H9 (cell line): ENCODE measurements around the gene KCNK5. TPM values are rescaled to one million over a fixed set of nuclear protein-coding genes. Genes with fewer than 3 reads are reported as not detected.

ENCODE experiments used
- DNase-seq: peaks from one replicate; pipeline ENCODE4 v3.0.0-alpha.2; 2017
- H2AFZ ChIP-seq: one replicate; pipeline ENCODE4 v1.6.1; 2013; ENCODE audit warnings: mild to moderate bottlenecking, low read length, control low read depth, moderate library complexity
- H2AK5ac ChIP-seq: 2 replicates; pipeline ENCODE4 v1.6.1; 2013; ENCODE audit warnings: low read length, control low read depth, mixed read lengths; ENCODE audit not compliant: insufficient read length
- H2BK120ac ChIP-seq: one replicate; pipeline ENCODE4 v1.6.1; 2013; ENCODE audit warnings: low read depth, mild to moderate bottlenecking, low read length, control low read depth, inconsistent platforms; ENCODE audit not compliant: poor library complexity, severe bottlenecking
- H2BK12ac ChIP-seq: 2 replicates; pipeline ENCODE4 v1.6.1; 2013; ENCODE audit warnings: low read length, control low read depth, mixed read lengths, low read depth; ENCODE audit not compliant: insufficient read length
- H2BK15ac ChIP-seq: 2 replicates; pipeline ENCODE4 v1.6.1; 2013; ENCODE audit warnings: low read depth, low read length, control low read depth
- H2BK20ac ChIP-seq: one replicate; pipeline ENCODE4 v1.6.1; 2013; ENCODE audit warnings: low read depth, mild to moderate bottlenecking, low read length, control low read depth, inconsistent platforms; ENCODE audit not compliant: poor library complexity, severe bottlenecking
- H2BK5ac ChIP-seq: 2 replicates; pipeline ENCODE4 v1.6.1; 2013; ENCODE audit warnings: low read length, control low read depth, mixed read lengths; ENCODE audit not compliant: insufficient read length
- H3K14ac ChIP-seq: 2 replicates; pipeline ENCODE4 v1.6.1; 2013; ENCODE audit warnings: low read length, control low read depth; ENCODE audit not compliant: insufficient read depth
- H3K18ac ChIP-seq: 2 replicates; pipeline ENCODE4 v1.6.1; 2013; ENCODE audit warnings: low read depth, mild to moderate bottlenecking, mixed read lengths, low read length, control low read depth; ENCODE audit not compliant: insufficient read length
- H3K23ac ChIP-seq: 2 replicates; pipeline ENCODE4 v1.6.1; 2013; ENCODE audit warnings: low read length, control low read depth, mixed read lengths, low read depth; ENCODE audit not compliant: insufficient read length
- H3K23me2 ChIP-seq: 2 replicates; pipeline ENCODE4 v1.6.1; 2013; ENCODE audit warnings: low read depth, mild to moderate bottlenecking, mixed read lengths, low read length, control low read depth; ENCODE audit not compliant: insufficient read length, poor library complexity, severe bottlenecking
- H3K27ac ChIP-seq: 2 replicates; pipeline ENCODE4 v1.5.1; 2013; ENCODE audit warnings: low read length, control low read depth, mixed read lengths, low read depth; ENCODE audit not compliant: insufficient read length
- H3K27me3 ChIP-seq: 2 replicates; pipeline ENCODE4 v1.6.1; 2013; ENCODE audit warnings: low read length, control low read depth, inconsistent platforms; ENCODE audit not compliant: insufficient read depth
- H3K4ac ChIP-seq: 2 replicates; pipeline ENCODE4 v1.6.1; 2013; ENCODE audit warnings: low read depth, mild to moderate bottlenecking, control low read depth, inconsistent platforms, low read length, moderate library complexity
- H3K4me1 ChIP-seq: 2 replicates; pipeline ENCODE4 v1.6.1; 2013; ENCODE audit warnings: low read length, control low read depth, inconsistent platforms; ENCODE audit not compliant: insufficient read depth
- H3K4me2 ChIP-seq: 2 replicates; pipeline ENCODE4 v1.6.1; 2013; ENCODE audit warnings: low read length, control low read depth, mixed read lengths; ENCODE audit not compliant: insufficient read length, insufficient read depth
- H3K56ac ChIP-seq: 2 replicates; pipeline ENCODE4 v1.6.1; 2013; ENCODE audit warnings: low read depth, mild to moderate bottlenecking, mixed read lengths, low read length, control low read depth; ENCODE audit not compliant: insufficient read length
- H3K79me1 ChIP-seq: 2 replicates; pipeline ENCODE4 v1.6.1; 2013; ENCODE audit warnings: low read depth, mild to moderate bottlenecking, moderate library complexity, low read length, control low read depth, inconsistent platforms; ENCODE audit not compliant: insufficient read depth, poor library complexity, severe bottlenecking
- H3K79me2 ChIP-seq: 2 replicates; pipeline ENCODE4 v1.6.1; 2013; ENCODE audit warnings: low read length, control low read depth, inconsistent platforms; ENCODE audit not compliant: insufficient read depth
- H3K9ac ChIP-seq: 2 replicates; pipeline ENCODE4 v1.6.1; 2013; ENCODE audit warnings: low read length, control low read depth, mixed read lengths; ENCODE audit not compliant: insufficient read length; ENCODE audit errors: extremely low read depth
- H3K9me3 ChIP-seq: one replicate; pipeline ENCODE4 v1.6.1; 2013; ENCODE audit warnings: low read depth, low read length, inconsistent platforms; ENCODE audit not compliant: control insufficient read depth
- H3T11ph ChIP-seq: one replicate; pipeline ENCODE4 v1.6.1; 2013; ENCODE audit warnings: mild to moderate bottlenecking, low read length, control low read depth, inconsistent platforms
- H4K20me1 ChIP-seq: one replicate; pipeline ENCODE4 v1.6.1; 2013; ENCODE audit not compliant: control insufficient read depth, insufficient read length, insufficient read depth
- H4K5ac ChIP-seq: 2 replicates; pipeline ENCODE4 v1.6.1; 2013; ENCODE audit warnings: low read depth, mild to moderate bottlenecking, mixed read lengths, low read length, control low read depth; ENCODE audit not compliant: insufficient read length
- H4K8ac ChIP-seq: replicated peaks from 2 replicates; pipeline ENCODE4 v1.6.1; 2013; ENCODE audit warnings: low read length, control low read depth, mixed read lengths, low read depth; ENCODE audit not compliant: insufficient read length
- H4K91ac ChIP-seq: 2 replicates; pipeline ENCODE4 v1.6.1; 2013; ENCODE audit warnings: low read depth, mild to moderate bottlenecking, moderate library complexity, mixed read lengths, low read length, control low read depth; ENCODE audit not compliant: insufficient read length
- H3K27ac Mint-ChIP-seq, 3 experiments: 2 replicates in 2 of 3; 3 replicates in 1 of 3; pipeline ENCODE4 v1.8.0; 2020 to 2021; ENCODE audit warnings: mixed read lengths in 3 of 3, mild to moderate bottlenecking in 1 of 3, moderate library complexity in 1 of 3
- H3K27me3 Mint-ChIP-seq: 2 replicates; pipeline ENCODE4 v1.8.0; 2021; ENCODE audit warnings: low read depth, mild to moderate bottlenecking, moderate library complexity, mixed read lengths
- H3K36me3 Mint-ChIP-seq, 3 experiments: 2 replicates in 2 of 3; 3 replicates in 1 of 3; pipeline ENCODE4 v1.8.0; 2020 to 2021; ENCODE audit warnings: low read depth in 3 of 3, mixed read lengths in 3 of 3; ENCODE audit not compliant: insufficient read depth in 1 of 3
- H3K4me1 Mint-ChIP-seq, 2 experiments: 2 replicates each; pipeline ENCODE4 v1.8.0; 2020; ENCODE audit warnings: mixed read lengths in 2 of 2
- H3K4me3 Mint-ChIP-seq, 2 experiments: 2 replicates in 1 of 2; 3 replicates in 1 of 2; pipeline ENCODE4 v1.8.0; 2020 to 2021; ENCODE audit warnings: mild to moderate bottlenecking in 2 of 2, mixed read lengths in 2 of 2, moderate library complexity in 1 of 2
- H3K9me3 Mint-ChIP-seq, 2 experiments: 2 replicates in 1 of 2; 3 replicates in 1 of 2; pipeline ENCODE4 v1.8.0; 2020; ENCODE audit warnings: mild to moderate bottlenecking in 2 of 2, mixed read lengths in 2 of 2, moderate library complexity in 1 of 2
- WGBS: extraction: QIAGEN DNeasy Blood & Tissue Kit; methylation state at CpG from one replicate; pipeline ENCODE4 v1.1.7; 2013; ENCODE audit warnings: missing lambda C conversion rate, low lambda C conversion rate, mixed read lengths; ENCODE audit not compliant: insufficient read length; ENCODE audit errors: extremely low coverage; 5-methylcytosine and 5-hydroxymethylcytosine counted together
- total RNA-seq: library from RNA; stranded (reverse); gene quantifications from 2 replicates; pipeline ENCODE4 v1.2.1, GENCODE V29; 2021
- TF ChIP-seq, protein P1 (sequence below): fragments of 200-600 bp; sonication (generic); conservative IDR thresholded peaks from 3 replicates; pipeline ENCODE4 v1.8.0; 2021; ENCODE audit warnings: antibody characterized with exemption, mild to moderate bottlenecking

KCNK5 gene
- total RNA-seq, 1 experiment from 2014 or later = 30.0 TPM

DNA sequence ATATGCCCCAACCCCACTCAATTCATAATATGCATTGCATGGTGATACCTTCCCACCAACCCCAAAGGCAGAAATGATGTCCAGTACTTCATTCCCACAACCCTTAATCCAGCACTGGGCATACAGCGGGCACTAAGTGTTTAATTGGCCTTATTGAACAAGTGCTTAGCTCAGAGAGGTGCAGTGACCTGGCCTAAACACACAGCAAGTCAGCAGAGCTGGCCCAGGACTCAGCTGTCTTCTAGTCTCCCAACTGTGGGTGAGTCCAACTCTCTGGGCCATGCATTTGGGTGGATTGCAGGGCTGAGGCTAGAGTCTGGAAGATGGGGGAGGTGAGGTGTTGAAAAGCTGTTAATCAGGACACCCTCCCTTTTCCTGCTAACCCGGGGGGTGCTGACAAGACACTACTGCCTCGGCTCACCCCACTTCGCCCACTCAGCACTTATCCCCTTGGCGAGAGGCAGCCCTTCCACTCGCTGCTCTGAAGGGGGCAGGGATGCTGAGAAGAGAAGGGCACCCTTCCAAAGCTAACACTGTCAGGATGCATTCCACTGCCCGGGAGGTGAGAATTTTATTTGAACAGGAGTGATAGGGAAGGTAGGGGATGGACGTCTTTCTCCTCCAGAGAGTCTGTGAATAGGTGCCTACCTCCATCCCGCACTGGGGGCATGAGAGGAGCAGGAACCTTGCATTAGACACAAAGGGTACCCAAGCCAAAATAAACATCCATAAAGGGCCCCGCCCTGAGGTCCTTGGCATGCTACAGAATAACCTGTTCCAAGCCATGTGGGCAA is 14.2 kb downstream of the KCNK5 start:
- Histone ChIP-seq H3K23me2 (no peaks in the 10 kb centered on the region), H2AK5ac (no peak overlapping the region), H3K23ac (no peak overlapping the region), H4K20me1 (no peaks in the 10 kb centered on the region), H4K91ac (no peak overlapping the region), H3K18ac (no peak overlapping the region), H2BK120ac (no peak overlapping the region), H4K8ac (no peak overlapping the region), H3T11ph (no peak overlapping the region), H2BK20ac (no peak overlapping the region), H3K56ac (no peak overlapping the region), H3K4me1 (peaks cover 17% of the 10 kb centered on the region), H3K9ac (no peak overlapping the region), H3K79me2 (peaks cover 41% of the 10 kb centered on the region; the same call in 1 of the 2 replicates), H3K4ac (no peak overlapping the region), H2AFZ (no peak overlapping the region), H2BK15ac (no peak overlapping the region), H2BK12ac (no peak overlapping the region), H2BK5ac (no peak overlapping the region), H3K9me3 (no peaks in the 10 kb centered on the region), H3K14ac (no peak overlapping the region), H3K27ac (no peak overlapping the region), H3K4me2 (no peak overlapping the region), H4K5ac (no peak overlapping the region), H3K27me3 (no peaks in the 10 kb centered on the region), H3K79me1 (peaks cover 12% of the 10 kb centered on the region)
- peak overlapping the region in 1 of 3 experiments; percentile 81; a peak in 2 of 7 replicates for H3K27ac Mint-ChIP-seq
- H3K9me3 Mint-ChIP-seq = no peaks in the 10 kb centered on the region
- DNase-seq = no peak
- H3K36me3 Mint-ChIP-seq = peaks cover 22 to 26% (median 25%) of the 10 kb centered on the region in 3 experiments; a peak in 6 of 7 replicates
- H3K27me3 Mint-ChIP-seq = no peaks in the 10 kb centered on the region
- H3K4me1 Mint-ChIP-seq = peaks cover 48 to 54% of the 10 kb centered on the region in 2 experiments
- no peak overlapping the region for H3K4me3 Mint-ChIP-seq
- TF ChIP-seq, protein P1, sequence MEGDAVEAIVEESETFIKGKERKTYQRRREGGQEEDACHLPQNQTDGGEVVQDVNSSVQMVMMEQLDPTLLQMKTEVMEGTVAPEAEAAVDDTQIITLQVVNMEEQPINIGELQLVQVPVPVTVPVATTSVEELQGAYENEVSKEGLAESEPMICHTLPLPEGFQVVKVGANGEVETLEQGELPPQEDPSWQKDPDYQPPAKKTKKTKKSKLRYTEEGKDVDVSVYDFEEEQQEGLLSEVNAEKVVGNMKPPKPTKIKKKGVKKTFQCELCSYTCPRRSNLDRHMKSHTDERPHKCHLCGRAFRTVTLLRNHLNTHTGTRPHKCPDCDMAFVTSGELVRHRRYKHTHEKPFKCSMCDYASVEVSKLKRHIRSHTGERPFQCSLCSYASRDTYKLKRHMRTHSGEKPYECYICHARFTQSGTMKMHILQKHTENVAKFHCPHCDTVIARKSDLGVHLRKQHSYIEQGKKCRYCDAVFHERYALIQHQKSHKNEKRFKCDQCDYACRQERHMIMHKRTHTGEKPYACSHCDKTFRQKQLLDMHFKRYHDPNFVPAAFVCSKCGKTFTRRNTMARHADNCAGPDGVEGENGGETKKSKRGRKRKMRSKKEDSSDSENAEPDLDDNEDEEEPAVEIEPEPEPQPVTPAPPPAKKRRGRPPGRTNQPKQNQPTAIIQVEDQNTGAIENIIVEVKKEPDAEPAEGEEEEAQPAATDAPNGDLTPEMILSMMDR = no peak
- WGBS = no CpG with 5 or more reads among the region's 10 CpGs
